ENCODE results near the gene IL6R. TPM values are rescaled to one million over a fixed set of nuclear protein-coding genes. Genes with fewer than 3 reads are reported as not detected.

The IL6R gene
- total RNA-seq, 2 experiments from 2014 or later: 2.2 to 2.5 TPM

DNA sequence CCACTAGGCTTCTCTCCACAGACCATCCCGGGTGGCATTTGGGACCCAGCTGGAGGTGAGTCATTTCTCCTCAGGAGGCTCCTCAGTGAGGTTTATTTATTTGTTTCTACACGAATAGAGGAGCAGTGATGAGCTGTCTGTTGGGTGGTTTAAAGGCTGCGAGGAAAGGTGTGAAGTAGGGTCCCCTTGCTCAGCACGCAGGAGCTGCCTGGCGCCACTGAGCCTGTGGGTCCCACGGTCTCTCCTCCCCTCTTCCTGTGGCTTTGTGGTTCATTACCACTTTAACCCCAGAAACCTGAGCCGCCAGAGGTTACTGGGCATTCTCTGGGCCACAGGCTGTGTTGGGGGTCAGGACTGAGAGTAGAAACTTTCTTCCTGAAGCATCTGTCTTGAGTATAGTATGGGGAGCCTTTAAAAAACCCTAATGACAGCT, 39.9 kb downstream of the IL6R start:
- DNase-seq (peak; percentile 64), ATAC-seq (peak; percentile 72)
- Mint-ChIP-seq H3K4me3 (peak overlapping the region; percentile 24), H3K27ac (no peak overlapping the region), H3K36me3 (ENCODE audit: low read depth) (peaks cover 13% of the 10 kb centered on the region), H3K27me3 (no peaks in the 10 kb centered on the region), H3K9me3 (no peaks in the 10 kb centered on the region), H3K4me1 (ENCODE audit: low read depth) (peaks cover 50% of the 10 kb centered on the region)
- ChIA-PET POLR2A (interaction anchor here (0.6 to 1.4 kb wide), 2 partner anchors 8 to 38 kb away, joined by 3 read pairs; no protein-coding TSS in a partner anchor), CTCF (interaction anchor here (0.5 to 2.4 kb wide), 5 partner anchors 9 to 110 kb away, joined by 3 to 7 read pairs (median 6); no protein-coding TSS in a partner anchor)
- TF ChIP-seq, protein P1, sequence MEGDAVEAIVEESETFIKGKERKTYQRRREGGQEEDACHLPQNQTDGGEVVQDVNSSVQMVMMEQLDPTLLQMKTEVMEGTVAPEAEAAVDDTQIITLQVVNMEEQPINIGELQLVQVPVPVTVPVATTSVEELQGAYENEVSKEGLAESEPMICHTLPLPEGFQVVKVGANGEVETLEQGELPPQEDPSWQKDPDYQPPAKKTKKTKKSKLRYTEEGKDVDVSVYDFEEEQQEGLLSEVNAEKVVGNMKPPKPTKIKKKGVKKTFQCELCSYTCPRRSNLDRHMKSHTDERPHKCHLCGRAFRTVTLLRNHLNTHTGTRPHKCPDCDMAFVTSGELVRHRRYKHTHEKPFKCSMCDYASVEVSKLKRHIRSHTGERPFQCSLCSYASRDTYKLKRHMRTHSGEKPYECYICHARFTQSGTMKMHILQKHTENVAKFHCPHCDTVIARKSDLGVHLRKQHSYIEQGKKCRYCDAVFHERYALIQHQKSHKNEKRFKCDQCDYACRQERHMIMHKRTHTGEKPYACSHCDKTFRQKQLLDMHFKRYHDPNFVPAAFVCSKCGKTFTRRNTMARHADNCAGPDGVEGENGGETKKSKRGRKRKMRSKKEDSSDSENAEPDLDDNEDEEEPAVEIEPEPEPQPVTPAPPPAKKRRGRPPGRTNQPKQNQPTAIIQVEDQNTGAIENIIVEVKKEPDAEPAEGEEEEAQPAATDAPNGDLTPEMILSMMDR (IDR thresholded peaks at IDR 0.05): no peak
- intact Hi-C loops (cut with micrococcal nuclease): loop anchor here (10.0 kb wide), 1 partner anchor 90 kb away; no protein-coding TSS in a partner anchor

DNA sequence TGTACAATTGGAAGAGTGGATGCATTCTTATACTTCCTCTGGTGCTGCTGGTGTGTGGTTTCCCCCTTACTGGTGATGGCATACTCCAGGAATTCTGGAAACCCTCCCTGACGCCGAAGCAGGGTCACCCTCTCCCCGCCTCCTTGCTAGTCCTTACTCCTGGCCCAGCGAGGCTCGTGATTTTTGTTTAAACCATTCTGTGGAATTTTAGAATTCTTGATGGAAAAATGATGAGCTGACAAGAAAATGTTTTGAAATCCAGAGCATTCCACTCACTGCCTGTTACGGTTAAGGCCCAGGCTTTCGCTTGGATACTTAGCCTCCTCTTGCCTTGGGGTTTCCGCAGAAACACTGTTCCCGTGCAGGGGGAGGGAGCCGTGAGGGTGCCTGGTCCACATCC, 41.1 kb downstream of the IL6R start:
- Mint-ChIP-seq H3K36me3 (ENCODE audit: low read depth) (peaks cover 12% of the 10 kb centered on the region), H3K9me3 (no peaks in the 10 kb centered on the region), H3K4me3 (no peak overlapping the region), H3K27me3 (peaks cover 3% of the 10 kb centered on the region), H3K4me1 (ENCODE audit: low read depth) (peaks cover 37% of the 10 kb centered on the region), H3K27ac (no peak overlapping the region)
- TF ChIP-seq, protein P1 (IDR thresholded peaks at IDR 0.05): no peak
- DNase-seq (no peak), ATAC-seq (no peak)
- ChIA-PET POLR2A (no interaction called here), CTCF (interaction anchor here (1.4 kb wide), 1 partner anchor 16 kb away, joined by 4 read pairs; no protein-coding TSS in a partner anchor)
- intact Hi-C loops (cut with micrococcal nuclease): loop anchor here (10.0 kb wide), 1 partner anchor 91 kb away; no protein-coding TSS in a partner anchor

DNA sequence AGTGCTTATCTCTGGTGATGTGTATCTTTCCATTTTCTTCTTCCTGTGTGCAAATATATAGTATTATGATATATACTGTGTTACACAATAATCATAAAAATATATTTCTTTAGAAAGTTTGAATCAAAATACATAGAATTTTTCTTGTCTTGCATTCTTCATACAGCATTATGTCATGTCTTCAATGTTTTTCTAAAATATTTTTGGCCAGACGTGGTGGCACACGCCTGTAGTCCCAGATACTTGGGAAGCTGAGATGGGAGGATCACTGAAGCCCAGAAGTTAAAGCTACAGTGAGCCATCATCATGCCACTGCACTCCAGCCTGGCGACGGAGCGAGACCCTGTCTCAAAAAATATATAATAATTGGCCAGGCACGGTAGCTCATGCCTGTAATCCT, 41.6 kb downstream of the IL6R start:
- no peak for DNase-seq
- peaks cover 14% of the 10 kb centered on the region for H3K36me3 Mint-ChIP-seq (ENCODE audit: low read depth)
- intact Hi-C loops (cut with micrococcal nuclease): loop anchor here (10.0 kb wide), 1 partner anchor 92 kb away; no protein-coding TSS in a partner anchor
- no peaks in the 10 kb centered on the region for H3K9me3 Mint-ChIP-seq
- H3K4me3 Mint-ChIP-seq: no peak overlapping the region
- CTCF ChIA-PET: interaction anchor here (0.6 to 1.4 kb wide), 2 partner anchors 17 to 18 kb away, joined by 3 to 4 read pairs; no protein-coding TSS in a partner anchor
- POLR2A ChIA-PET: no interaction called here
- ATAC-seq: no peak
- H3K27me3 Mint-ChIP-seq: peaks cover 3% of the 10 kb centered on the region
- no peak overlapping the region for H3K27ac Mint-ChIP-seq
- peaks cover 32% of the 10 kb centered on the region for H3K4me1 Mint-ChIP-seq (ENCODE audit: low read depth)
- TF ChIP-seq, protein P1 (IDR thresholded peaks at IDR 0.05): no peak

DNA sequence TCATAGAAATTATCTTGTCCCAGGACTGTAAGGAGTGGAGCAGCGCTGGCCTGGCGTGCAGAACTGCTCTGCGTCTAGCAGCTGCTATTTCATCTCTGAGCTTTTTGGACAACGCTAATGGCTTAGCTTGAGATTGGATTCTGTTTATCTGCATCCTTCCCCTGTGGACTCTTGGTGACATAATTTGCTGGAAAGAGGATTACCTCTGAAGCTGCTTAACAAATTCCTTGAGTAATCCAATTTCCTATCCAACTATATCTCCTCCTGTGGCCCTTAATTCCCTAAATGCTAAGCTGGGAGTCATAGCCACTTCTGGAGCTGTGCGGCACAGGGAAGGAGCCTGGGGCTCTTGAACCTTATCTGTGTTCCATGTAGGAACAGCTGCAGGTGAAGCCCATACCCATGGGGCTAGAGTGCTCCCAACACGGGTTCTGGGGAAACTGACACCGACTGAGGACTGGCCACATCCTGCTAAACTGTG, 43.2 kb downstream of the IL6R start:
- Mint-ChIP-seq H3K27me3 (peaks cover 3% of the 10 kb centered on the region), H3K4me1 (ENCODE audit: low read depth) (peaks cover 23% of the 10 kb centered on the region), H3K36me3 (ENCODE audit: low read depth) (peaks cover 23% of the 10 kb centered on the region), H3K9me3 (no peaks in the 10 kb centered on the region), H3K27ac (no peak overlapping the region), H3K4me3 (no peak overlapping the region)
- POLR2A ChIA-PET: no interaction called here
- TF ChIP-seq, protein P1 (IDR thresholded peaks at IDR 0.05): no peak
- CTCF ChIA-PET: interaction anchor here (0.9 to 1.9 kb wide), 3 partner anchors 15 to 114 kb away, joined by 3 to 7 read pairs (median 3); no protein-coding TSS in a partner anchor
- no peak for ATAC-seq
- intact Hi-C loops (cut with micrococcal nuclease): loop anchor here (10.0 kb wide), 1 partner anchor 94 kb away; no protein-coding TSS in a partner anchor
- no peak for DNase-seq

DNA sequence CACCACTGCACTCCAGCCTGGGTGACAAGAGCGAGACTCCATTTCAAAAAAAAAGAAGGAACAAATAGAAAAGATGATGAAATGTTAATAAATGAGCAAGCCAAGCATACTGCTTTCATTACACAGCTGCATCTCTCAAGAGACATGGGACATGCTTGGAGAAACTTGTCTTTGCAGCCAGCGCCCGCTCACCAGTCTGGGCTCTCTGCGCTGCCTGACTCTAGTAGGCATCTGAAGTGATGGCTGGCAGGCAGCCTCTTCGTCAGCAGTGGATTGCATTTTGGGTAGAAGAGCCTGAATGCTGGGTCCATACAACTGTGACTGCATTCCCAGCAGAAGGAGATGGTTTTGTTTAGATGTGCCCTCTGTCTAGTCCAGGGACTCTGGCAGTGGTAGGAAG, 48.0 kb downstream of the IL6R start:
- POLR2A ChIA-PET: interaction anchor here (0.9 to 1.0 kb wide), 2 partner anchors 9 to 47 kb away, joined by 3 read pairs; no protein-coding TSS in a partner anchor
- CTCF ChIA-PET: interaction anchor here (2.1 kb wide), 1 partner anchor 26 kb away, joined by 6 read pairs; no protein-coding TSS in a partner anchor
- ATAC-seq (no peak), DNase-seq (no peak)
- no peak overlapping the region for H3K27ac Mint-ChIP-seq
- no peak overlapping the region for H3K4me3 Mint-ChIP-seq
- TF ChIP-seq, protein P1 (IDR thresholded peaks at IDR 0.05): no peak
- H3K9me3 Mint-ChIP-seq: no peaks in the 10 kb centered on the region
- H3K4me1 Mint-ChIP-seq (ENCODE audit: low read depth): peaks cover 18% of the 10 kb centered on the region
- peaks cover 34% of the 10 kb centered on the region for H3K36me3 Mint-ChIP-seq (ENCODE audit: low read depth)
- intact Hi-C loops (cut with micrococcal nuclease): no loop called here
- peaks cover 3% of the 10 kb centered on the region for H3K27me3 Mint-ChIP-seq
